PFSK-1 (cell line): Measurements from ENCODE around the gene MED15.

Experiments used
- POLR2AphosphoS5 ChIP-seq: IDR thresholded peaks from 2 replicates; pipeline ENCODE4 v1.6.1; 2012; ENCODE audit warnings: low read depth, mild to moderate bottlenecking, control low read depth, low read length, moderate library complexity
- SIN3A ChIP-seq: IDR thresholded peaks from 2 replicates; pipeline ENCODE4 v1.6.1; 2012; ENCODE audit warnings: mild to moderate bottlenecking, low read length, moderate library complexity, borderline replicate concordance; ENCODE audit not compliant: insufficient read depth
- TAF1 ChIP-seq: IDR thresholded peaks from 2 replicates; pipeline ENCODE4 v1.6.1; 2012; ENCODE audit warnings: low read length, control low read depth, borderline replicate concordance; ENCODE audit not compliant: insufficient read depth
- TF ChIP-seq, protein P1 (sequence below), 2 experiments: IDR thresholded peaks; 2 replicates each; pipeline versions ENCODE4 v1.6.1 to v1.8.0; 2011 to 2012; ENCODE audit warnings: low read depth in 2 of 2, low read length in 2 of 2, control low read depth in 1 of 2, inconsistent platforms in 1 of 2, mild to moderate bottlenecking in 1 of 2, moderate library complexity in 1 of 2; ENCODE audit not compliant: insufficient read depth in 1 of 2

GRCh38 chr22:20586403-20586745 lies 79.0 kb downstream of the MED15 start:
- TF ChIP-seq, protein P1, sequence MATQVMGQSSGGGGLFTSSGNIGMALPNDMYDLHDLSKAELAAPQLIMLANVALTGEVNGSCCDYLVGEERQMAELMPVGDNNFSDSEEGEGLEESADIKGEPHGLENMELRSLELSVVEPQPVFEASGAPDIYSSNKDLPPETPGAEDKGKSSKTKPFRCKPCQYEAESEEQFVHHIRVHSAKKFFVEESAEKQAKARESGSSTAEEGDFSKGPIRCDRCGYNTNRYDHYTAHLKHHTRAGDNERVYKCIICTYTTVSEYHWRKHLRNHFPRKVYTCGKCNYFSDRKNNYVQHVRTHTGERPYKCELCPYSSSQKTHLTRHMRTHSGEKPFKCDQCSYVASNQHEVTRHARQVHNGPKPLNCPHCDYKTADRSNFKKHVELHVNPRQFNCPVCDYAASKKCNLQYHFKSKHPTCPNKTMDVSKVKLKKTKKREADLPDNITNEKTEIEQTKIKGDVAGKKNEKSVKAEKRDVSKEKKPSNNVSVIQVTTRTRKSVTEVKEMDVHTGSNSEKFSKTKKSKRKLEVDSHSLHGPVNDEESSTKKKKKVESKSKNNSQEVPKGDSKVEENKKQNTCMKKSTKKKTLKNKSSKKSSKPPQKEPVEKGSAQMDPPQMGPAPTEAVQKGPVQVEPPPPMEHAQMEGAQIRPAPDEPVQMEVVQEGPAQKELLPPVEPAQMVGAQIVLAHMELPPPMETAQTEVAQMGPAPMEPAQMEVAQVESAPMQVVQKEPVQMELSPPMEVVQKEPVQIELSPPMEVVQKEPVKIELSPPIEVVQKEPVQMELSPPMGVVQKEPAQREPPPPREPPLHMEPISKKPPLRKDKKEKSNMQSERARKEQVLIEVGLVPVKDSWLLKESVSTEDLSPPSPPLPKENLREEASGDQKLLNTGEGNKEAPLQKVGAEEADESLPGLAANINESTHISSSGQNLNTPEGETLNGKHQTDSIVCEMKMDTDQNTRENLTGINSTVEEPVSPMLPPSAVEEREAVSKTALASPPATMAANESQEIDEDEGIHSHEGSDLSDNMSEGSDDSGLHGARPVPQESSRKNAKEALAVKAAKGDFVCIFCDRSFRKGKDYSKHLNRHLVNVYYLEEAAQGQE (IDR thresholded peaks at IDR 0.05; ENCODE audit: insufficient read depth in 1 of 2, low read depth in 2 of 2, low read length in 2 of 2): no peak
- no peak for TF ChIP-seq TAF1
- no peak for TF ChIP-seq POLR2AphosphoS5
- TF ChIP-seq SIN3A: no peak
